SK-N-SH (cell line): ENCODE measurements around the gene SLC2A13. TPM values are rescaled to one million over a fixed set of nuclear protein-coding genes. Genes with fewer than 3 reads are reported as not detected.

Source experiments
- CTCF ChIA-PET: fragments of 300-600, 350-600 bp; formaldehyde crosslinking; extraction: SDS; loops from one replicate; lab custom pipeline; 2021; lab: Yijun Ruan, JAX
- POLR2A ChIA-PET: fragments of 350-600 bp; sonication (Branson Sonifier 250); formaldehyde crosslinking; extraction: SDS; loops from one replicate; lab custom pipeline; 2020; ENCODE audit warnings: antibody characterized with exemption, inconsistent platforms; lab: Yijun Ruan, JAX
- DNase-seq: peaks from one replicate; pipeline ENCODE4 v3.0.0; 2012
- H2AFZ ChIP-seq: fragments of 200-600 bp; sonication (generic); 2 replicates; pipeline ENCODE4 v1.8.1; 2016; ENCODE audit warnings: antibody characterized with exemption, mild to moderate bottlenecking, low read depth
- H3F3A ChIP-seq: fragments of 200-600 bp; sonication (generic); replicated peaks from 2 replicates; pipeline ENCODE3; 2016; ENCODE audit warnings: antibody characterized with exemption, mild to moderate bottlenecking; ENCODE audit not compliant: insufficient read depth
- H3K27ac ChIP-seq, 2 experiments: fragments of 200-500 bp in 1 of 2; fragments of 200-600 bp in 1 of 2; sonication (Bioruptor generic) in 1 of 2; sonication (generic), shearing (Covaris generic) in 1 of 2; 2 replicates each; pipeline versions ENCODE4 v1.5.1 to v1.6.1; 2014 to 2016; ENCODE audit warnings: low read depth in 2 of 2, inconsistent platforms in 1 of 2, low read length in 1 of 2, mild to moderate bottlenecking in 1 of 2, mixed read lengths in 1 of 2
- H3K27me3 ChIP-seq: fragments of 200-600 bp; sonication (generic), shearing (Covaris generic); 2 replicates; pipeline ENCODE4 v1.6.1; 2016; ENCODE audit warnings: mixed run types; ENCODE audit not compliant: insufficient read depth
- H3K36me3 ChIP-seq, 2 experiments: fragments of 200-500 bp in 1 of 2; fragments of 200-600 bp in 1 of 2; sonication (Bioruptor generic) in 1 of 2; sonication (generic) in 1 of 2; replicated peaks in 1 of 2; 2 replicates each; pipeline versions ENCODE3 to v1.5.1; 2014 to 2016; ENCODE audit warnings: low read length in 1 of 2, mild to moderate bottlenecking in 1 of 2; ENCODE audit not compliant: insufficient read depth in 2 of 2, control insufficient read depth in 1 of 2
- H3K4me1 ChIP-seq, 2 experiments: fragments of 200-500 bp in 1 of 2; fragments of 200-600 bp in 1 of 2; sonication (Bioruptor generic) in 1 of 2; sonication (generic), shearing (Covaris generic) in 1 of 2; 2 replicates each; pipeline versions ENCODE4 v1.5.1 to v1.6.1; 2014 to 2016; ENCODE audit warnings: low read depth in 1 of 2, low read length in 1 of 2, mixed run types in 1 of 2; ENCODE audit not compliant: insufficient read depth in 2 of 2, control insufficient read depth in 1 of 2
- H3K4me2 ChIP-seq: fragments of 200-600 bp; sonication (generic), shearing (Covaris generic); 2 replicates; pipeline ENCODE4 v1.6.1; 2017; ENCODE audit warnings: mixed run types
- H3K4me3 ChIP-seq, 2 experiments: fragments of 200-500 bp in 1 of 2; fragments of 200-600 bp in 1 of 2; sonication (Bioruptor generic) in 1 of 2; sonication (generic), shearing (Covaris generic) in 1 of 2; 2 replicates each; pipeline versions ENCODE4 v1.5.1 to v1.8.1; 2014 to 2016; ENCODE audit warnings: low read depth in 2 of 2, inconsistent platforms in 1 of 2, low read length in 1 of 2, mild to moderate bottlenecking in 1 of 2, mixed read lengths in 1 of 2, moderate library complexity in 1 of 2
- H3K79me2 ChIP-seq: fragments of 200-600 bp; sonication (generic); 2 replicates; pipeline ENCODE4 v1.8.1; 2017; ENCODE audit warnings: mild to moderate bottlenecking; ENCODE audit not compliant: insufficient read depth
- H3K9ac ChIP-seq: fragments of 200-600 bp; sonication (generic); 2 replicates; pipeline ENCODE4 v1.6.1; 2017; ENCODE audit warnings: mixed run types
- H3K9me2 ChIP-seq: fragments of 200-600 bp; sonication (generic); 2 replicates; pipeline ENCODE4 v1.6.1; 2017; ENCODE audit warnings: mixed run types
- H3K9me3 ChIP-seq: fragments of 200-600 bp; sonication (generic); 2 replicates; pipeline ENCODE4 v1.6.1; 2017; ENCODE audit warnings: mixed run types, mild to moderate bottlenecking, moderate library complexity
- H4K20me1 ChIP-seq: fragments of 200-600 bp; sonication (generic); 2 replicates; pipeline ENCODE4 v1.6.1; 2017; ENCODE audit warnings: mild to moderate bottlenecking, mixed run types; ENCODE audit not compliant: insufficient read depth
- CTCF ChIP-seq: fragments of 200-600 bp; sonication (generic); IDR thresholded peaks from 2 replicates; pipeline ENCODE4 v1.6.1; 2017; ENCODE audit warnings: antibody characterized with exemption, mild to moderate bottlenecking, moderate library complexity
- EZH2phosphoT487 ChIP-seq: fragments of 200-600 bp; sonication (generic); IDR thresholded peaks from 2 replicates; pipeline ENCODE4 v1.6.1; 2017; ENCODE audit warnings: low read depth, mixed run types, mild to moderate bottlenecking, antibody characterized with exemption, moderate library complexity, borderline replicate concordance
- GATA2 ChIP-seq: sonication (generic); formaldehyde crosslinking; IDR thresholded peaks from 2 replicates; pipeline ENCODE4 v1.5.0; 2020; ENCODE audit warnings: mild to moderate bottlenecking, missing genetic modification reagents
- MEF2A ChIP-seq: IDR thresholded peaks from 2 replicates; pipeline ENCODE4 v1.4.0; 2012; ENCODE audit warnings: low read depth, borderline replicate concordance
- MXI1 ChIP-seq: IDR thresholded peaks from 2 replicates; pipeline ENCODE4 v1.6.1; 2012; ENCODE audit warnings: mild to moderate bottlenecking, low read depth, low read length, improper control_type of control experiment
- PBX3 ChIP-seq: IDR thresholded peaks from 2 replicates; pipeline ENCODE4; 2012
- POLR2AphosphoS5 ChIP-seq: IDR thresholded peaks from 2 replicates; pipeline ENCODE4 v1.6.1; 2012; ENCODE audit warnings: low read depth, low read length
- RCOR1 ChIP-seq: fragments of 150-350 bp; IDR thresholded peaks from 2 replicates; pipeline ENCODE4 v1.6.1; 2017; ENCODE audit warnings: antibody characterized with exemption, low read length
- SMC3 ChIP-seq: IDR thresholded peaks from 2 replicates; pipeline ENCODE4 v1.6.1; 2012; ENCODE audit warnings: low read depth, low read length, improper control_type of control experiment
- WGBS: methylation state at CpG from one replicate; pipeline ENCODE4 v1.1.6; 2017; ENCODE audit warnings: low lambda C conversion rate; 5-methylcytosine and 5-hydroxymethylcytosine counted together
- polyA plus RNA-seq, 3 experiments: library from polyadenylated mRNA; depleted of rRNA; stranded (reverse); fragments of >200 nt; gene quantifications; 2 replicates each; pipeline ENCODE4 v1.2.3, GENCODE V29; 2012
- TF ChIP-seq, protein P1 (sequence below): IDR thresholded peaks from 2 replicates; pipeline ENCODE4 v1.4.0; 2012; ENCODE audit warnings: low read depth, borderline replicate concordance
- TF ChIP-seq, protein P2 (sequence below): IDR thresholded peaks from 2 replicates; pipeline ENCODE4 v1.6.1; 2012; ENCODE audit warnings: mild to moderate bottlenecking, low read depth, low read length, moderate library complexity

The SLC2A13 gene
- polyA plus RNA-seq, 1 of the 3 experiments (the other 2 are of a cell fraction) = 0.21 TPM

DNA sequence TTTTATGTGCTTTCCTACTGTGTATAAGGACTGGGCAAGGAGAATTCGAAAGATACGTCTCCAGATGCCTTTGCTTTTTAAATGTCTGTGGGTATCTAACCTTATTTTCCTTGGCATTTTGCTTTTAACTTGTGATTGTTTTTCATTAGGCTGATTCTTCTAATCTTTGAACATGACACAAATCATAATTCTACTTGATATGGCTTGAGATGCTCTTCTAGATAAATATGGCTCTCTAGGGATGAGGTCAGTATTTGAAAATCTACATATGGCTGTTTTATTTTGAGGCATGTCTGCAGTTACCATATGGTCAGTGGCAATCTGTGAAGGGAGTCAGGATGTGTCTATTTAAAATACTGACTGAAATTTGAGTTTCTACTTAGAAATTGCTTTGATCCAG, 139.2 kb downstream of the SLC2A13 start (continued):
- TF ChIP-seq CTCF (no peak), GATA2 (peak; percentile 79), EZH2phosphoT487 (no peak), MEF2A (no peak), MXI1 (no peak)
- TF ChIP-seq, protein P1, sequence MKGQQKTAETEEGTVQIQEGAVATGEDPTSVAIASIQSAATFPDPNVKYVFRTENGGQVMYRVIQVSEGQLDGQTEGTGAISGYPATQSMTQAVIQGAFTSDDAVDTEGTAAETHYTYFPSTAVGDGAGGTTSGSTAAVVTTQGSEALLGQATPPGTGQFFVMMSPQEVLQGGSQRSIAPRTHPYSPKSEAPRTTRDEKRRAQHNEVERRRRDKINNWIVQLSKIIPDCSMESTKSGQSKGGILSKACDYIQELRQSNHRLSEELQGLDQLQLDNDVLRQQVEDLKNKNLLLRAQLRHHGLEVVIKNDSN = no peak
- TF ChIP-seq, protein P2, sequence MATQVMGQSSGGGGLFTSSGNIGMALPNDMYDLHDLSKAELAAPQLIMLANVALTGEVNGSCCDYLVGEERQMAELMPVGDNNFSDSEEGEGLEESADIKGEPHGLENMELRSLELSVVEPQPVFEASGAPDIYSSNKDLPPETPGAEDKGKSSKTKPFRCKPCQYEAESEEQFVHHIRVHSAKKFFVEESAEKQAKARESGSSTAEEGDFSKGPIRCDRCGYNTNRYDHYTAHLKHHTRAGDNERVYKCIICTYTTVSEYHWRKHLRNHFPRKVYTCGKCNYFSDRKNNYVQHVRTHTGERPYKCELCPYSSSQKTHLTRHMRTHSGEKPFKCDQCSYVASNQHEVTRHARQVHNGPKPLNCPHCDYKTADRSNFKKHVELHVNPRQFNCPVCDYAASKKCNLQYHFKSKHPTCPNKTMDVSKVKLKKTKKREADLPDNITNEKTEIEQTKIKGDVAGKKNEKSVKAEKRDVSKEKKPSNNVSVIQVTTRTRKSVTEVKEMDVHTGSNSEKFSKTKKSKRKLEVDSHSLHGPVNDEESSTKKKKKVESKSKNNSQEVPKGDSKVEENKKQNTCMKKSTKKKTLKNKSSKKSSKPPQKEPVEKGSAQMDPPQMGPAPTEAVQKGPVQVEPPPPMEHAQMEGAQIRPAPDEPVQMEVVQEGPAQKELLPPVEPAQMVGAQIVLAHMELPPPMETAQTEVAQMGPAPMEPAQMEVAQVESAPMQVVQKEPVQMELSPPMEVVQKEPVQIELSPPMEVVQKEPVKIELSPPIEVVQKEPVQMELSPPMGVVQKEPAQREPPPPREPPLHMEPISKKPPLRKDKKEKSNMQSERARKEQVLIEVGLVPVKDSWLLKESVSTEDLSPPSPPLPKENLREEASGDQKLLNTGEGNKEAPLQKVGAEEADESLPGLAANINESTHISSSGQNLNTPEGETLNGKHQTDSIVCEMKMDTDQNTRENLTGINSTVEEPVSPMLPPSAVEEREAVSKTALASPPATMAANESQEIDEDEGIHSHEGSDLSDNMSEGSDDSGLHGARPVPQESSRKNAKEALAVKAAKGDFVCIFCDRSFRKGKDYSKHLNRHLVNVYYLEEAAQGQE = no peak

- 46% methylated on average over 2 of the region's 2 CpGs for WGBS
Observed at GRCh38 chr12:39966256-39966655, 139.6 kb downstream of the SLC2A13 start.

More at GRCh38 chr12:39966256-39966655, 139.6 kb downstream of the SLC2A13 start:
- CTCF ChIA-PET = interaction anchor here (0.7 kb wide), 1 partner anchor 24 kb away, joined by 4 read pairs; no protein-coding TSS in a partner anchor
- TF ChIP-seq, protein P1 = no peak
- TF ChIP-seq RCOR1 (no peak), MEF2A (no peak), CTCF (no peak), SMC3 (no peak), PBX3 (no peak), POLR2AphosphoS5 (no peak)
- TF ChIP-seq, protein P2 = no peak
- TF ChIP-seq, all 33 proteins: peak for 0
- Histone ChIP-seq H3K27ac (peak overlapping the region in 1 of 2 experiments; percentile 28; a peak in 1 of 4 replicates), H3K4me3 (no peak overlapping the region), H4K20me1 (no peaks in the 10 kb centered on the region), H3K9ac (no peak overlapping the region), H3K4me2 (no peak overlapping the region), H3K27me3 (no peaks in the 10 kb centered on the region), H3K36me3 (no peaks in the 10 kb centered on the region), H3K79me2 (no peaks in the 10 kb centered on the region), H3K9me3 (no peaks in the 10 kb centered on the region), H2AFZ (no peak overlapping the region), H3K4me1 (no peaks in the 10 kb centered on the region; a peak in 1 of 4 replicates), H3K9me2 (no peaks in the 10 kb centered on the region), H3F3A (no peaks in the 10 kb centered on the region)
- POLR2A ChIA-PET = no interaction called here
- no peak for DNase-seq
